T-helper 1 cell treated with Interleukin-12 subunit alpha and Interleukin-12 subunit beta and Interleukin-4 antibody, amounts not matched to agents 30 μg/mL and 1 μg/mL, for 36 hours (primary cell): Measurements from ENCODE around the gene KIAA1328.

Source experiments
- H3K27ac Mint-ChIP-seq: one replicate; pipeline ENCODE4 v1.8.0; 2021; ENCODE audit warnings: mild to moderate bottlenecking, mixed read lengths
- H3K27me3 Mint-ChIP-seq: one replicate; pipeline ENCODE4 v1.8.0; 2021; ENCODE audit warnings: low read depth, mixed read lengths
- H3K36me3 Mint-ChIP-seq: one replicate; pipeline ENCODE4 v1.8.0; 2021; ENCODE audit warnings: low read depth, mixed read lengths
- H3K4me1 Mint-ChIP-seq: one replicate; pipeline ENCODE4 v1.8.0; 2021; ENCODE audit warnings: low read depth, mixed read lengths
- H3K4me3 Mint-ChIP-seq: one replicate; pipeline ENCODE4 v1.8.0; 2021; ENCODE audit warnings: mild to moderate bottlenecking, moderate library complexity, mixed read lengths
- H3K9me3 Mint-ChIP-seq: one replicate; pipeline ENCODE4 v1.8.0; 2021; ENCODE audit warnings: mixed read lengths

Gene KIAA1328

DNA sequence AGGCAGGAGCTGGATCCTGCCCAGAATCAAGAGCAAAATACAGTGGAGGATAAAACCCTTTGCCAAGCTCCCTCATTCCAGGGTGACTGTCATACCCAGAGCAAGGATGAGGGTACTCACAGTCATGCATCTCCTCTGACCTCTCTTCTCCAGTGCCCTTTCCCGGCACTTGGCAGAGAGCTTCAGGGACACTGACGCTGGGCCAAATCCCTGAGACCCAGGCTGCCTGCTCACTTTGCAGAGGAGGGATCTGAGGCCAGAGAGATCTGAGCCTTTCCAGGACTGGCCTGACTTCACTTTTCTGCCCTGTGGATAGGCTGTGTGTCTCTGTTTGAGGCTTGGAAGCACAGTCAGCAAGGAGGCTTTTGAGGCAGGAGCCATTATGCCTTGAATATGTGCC, 406.7 kb downstream of the KIAA1328 start:
- no peaks in the 10 kb centered on the region for H3K36me3 Mint-ChIP-seq
- H3K27me3 Mint-ChIP-seq = no peaks in the 10 kb centered on the region
- no peak overlapping the region for H3K27ac Mint-ChIP-seq
- H3K4me3 Mint-ChIP-seq = no peak overlapping the region
- no peaks in the 10 kb centered on the region for H3K4me1 Mint-ChIP-seq
- H3K9me3 Mint-ChIP-seq = no peaks in the 10 kb centered on the region

DNA sequence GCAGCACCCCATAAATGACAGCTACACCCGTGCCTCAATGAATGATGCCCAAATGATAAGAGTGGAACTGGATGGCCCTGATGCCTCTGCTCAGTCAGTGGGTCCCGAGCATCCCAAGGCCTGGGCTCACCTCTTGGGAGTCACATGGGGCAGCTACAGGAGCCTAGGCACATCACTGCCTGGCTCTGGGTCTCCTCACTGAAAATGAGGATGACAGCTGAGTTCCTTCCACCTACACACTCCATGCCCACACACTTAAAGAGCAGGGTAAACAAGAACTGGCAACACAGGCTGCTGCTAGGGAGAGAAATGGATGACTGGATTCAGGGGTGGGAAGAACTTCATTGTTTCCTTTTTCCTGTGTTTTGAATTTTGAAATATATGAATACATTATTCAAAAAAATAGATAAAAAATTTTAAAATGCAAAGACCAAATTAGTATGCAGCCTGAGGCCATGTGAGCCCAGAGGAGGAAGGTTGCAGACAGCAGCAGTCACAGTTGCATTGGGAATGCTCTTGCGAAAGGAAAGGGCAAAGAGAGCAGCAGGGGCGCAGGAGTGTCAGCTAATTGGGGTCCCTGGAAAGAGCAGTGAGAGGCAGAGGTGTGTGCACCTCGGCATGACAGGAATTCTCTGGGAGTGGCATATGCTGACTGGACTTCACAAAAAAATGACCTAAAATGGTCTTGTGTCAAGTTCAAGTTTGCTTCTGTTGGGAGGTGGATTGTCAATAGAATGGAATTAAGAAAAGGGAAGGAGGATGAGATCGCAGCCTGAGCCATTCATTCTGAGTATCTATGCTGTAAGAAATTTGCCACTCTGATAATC, 409.6 kb downstream of the KIAA1328 start:
- Mint-ChIP-seq H3K4me3 (no peak overlapping the region), H3K4me1 (no peaks in the 10 kb centered on the region), H3K9me3 (no peaks in the 10 kb centered on the region), H3K27me3 (peaks cover 13% of the 10 kb centered on the region), H3K36me3 (no peaks in the 10 kb centered on the region), H3K27ac (no peak overlapping the region)

DNA sequence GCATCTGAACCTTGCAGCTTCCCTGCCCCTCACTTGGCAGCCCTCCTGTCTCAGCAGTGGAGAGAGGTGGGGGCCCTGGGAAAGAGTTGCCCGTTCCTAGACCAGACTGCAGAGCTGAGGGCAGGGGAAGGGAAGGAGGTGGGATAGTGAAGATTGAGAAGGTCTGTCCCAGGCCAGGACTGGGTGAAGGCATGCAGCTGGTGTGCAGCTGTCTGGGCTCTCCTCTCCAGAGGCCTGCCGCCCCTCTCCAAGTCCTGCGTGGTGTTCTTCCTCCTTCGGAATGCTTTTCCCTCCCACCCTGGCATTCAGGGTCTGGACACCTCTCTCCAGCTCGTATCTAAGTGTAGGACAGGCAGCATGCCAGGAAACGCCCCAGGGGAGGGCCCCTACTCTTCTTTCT, 413.2 kb downstream of the KIAA1328 start:
- Mint-ChIP-seq H3K4me3 (no peak overlapping the region), H3K9me3 (no peaks in the 10 kb centered on the region), H3K27ac (no peak overlapping the region), H3K27me3 (peaks cover 34% of the 10 kb centered on the region), H3K36me3 (no peaks in the 10 kb centered on the region), H3K4me1 (no peaks in the 10 kb centered on the region)

DNA sequence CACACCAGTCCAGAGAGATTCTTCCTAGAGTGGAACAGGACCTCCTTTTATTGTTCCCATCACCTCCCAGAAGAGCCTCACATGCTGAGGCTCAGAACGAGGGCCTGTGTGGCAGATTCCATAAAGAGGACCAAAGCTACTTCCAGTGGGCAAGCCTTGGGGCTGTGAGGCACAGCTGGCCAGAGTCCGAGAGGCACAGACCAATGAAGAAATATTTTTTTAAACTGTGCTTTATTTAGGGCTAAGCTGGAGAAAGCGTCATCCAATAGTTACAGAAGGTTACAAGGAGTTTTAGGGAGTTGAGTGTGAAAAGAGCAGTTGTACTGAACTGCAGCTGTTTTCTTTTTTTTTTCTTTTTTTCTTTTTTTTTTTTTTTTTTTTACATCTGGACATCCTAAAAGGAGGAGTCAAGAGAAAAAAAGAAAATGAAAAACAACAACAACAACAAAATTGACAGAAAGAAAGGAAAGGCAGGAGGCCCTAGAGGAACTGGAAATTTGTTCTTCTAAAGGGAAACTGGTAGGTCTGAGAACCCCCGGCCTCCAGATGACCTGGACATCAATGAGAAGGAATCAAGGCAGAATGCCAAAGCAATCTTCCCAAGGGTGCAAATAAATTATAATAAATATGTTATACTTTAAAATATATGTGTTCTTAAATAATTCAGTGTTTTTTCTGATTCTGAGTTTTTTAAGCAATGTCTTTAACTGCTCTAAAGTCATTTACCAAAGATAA, 414.1 kb downstream of the KIAA1328 start:
- Mint-ChIP-seq H3K27ac (no peak overlapping the region), H3K36me3 (no peaks in the 10 kb centered on the region), H3K4me3 (no peak overlapping the region), H3K27me3 (peaks cover 34% of the 10 kb centered on the region), H3K4me1 (no peaks in the 10 kb centered on the region), H3K9me3 (no peaks in the 10 kb centered on the region)

GRCh38 chr18:37243741-37244140, 414.8 kb downstream of the KIAA1328 start:
- Mint-ChIP-seq H3K27ac (no peak overlapping the region), H3K27me3 (peaks cover 34% of the 10 kb centered on the region), H3K36me3 (no peaks in the 10 kb centered on the region), H3K4me1 (no peaks in the 10 kb centered on the region), H3K4me3 (no peak overlapping the region), H3K9me3 (no peaks in the 10 kb centered on the region)

DNA sequence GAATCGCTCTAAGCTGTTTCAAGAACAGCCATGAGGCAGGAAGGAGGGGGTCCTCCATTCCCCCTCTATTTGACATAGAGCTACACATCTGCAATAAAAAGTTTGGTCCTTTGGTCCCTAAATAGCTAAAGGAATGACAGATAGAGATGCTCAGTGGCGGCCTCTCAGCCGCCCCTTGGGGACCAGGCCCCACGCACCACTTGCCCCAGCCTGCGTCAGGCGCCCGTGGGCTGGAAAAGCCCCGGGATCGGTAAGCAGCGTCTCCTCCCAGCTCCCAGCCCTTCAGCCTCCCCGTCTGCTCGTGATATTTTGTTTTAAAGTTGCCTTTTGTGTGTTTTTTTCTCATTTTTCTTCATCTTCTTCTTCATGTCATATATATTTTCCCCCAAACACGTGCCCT, 415.7 kb downstream of the KIAA1328 start:
- Mint-ChIP-seq H3K4me3 (no peak overlapping the region), H3K36me3 (no peaks in the 10 kb centered on the region), H3K4me1 (no peaks in the 10 kb centered on the region), H3K27ac (no peak overlapping the region), H3K9me3 (no peaks in the 10 kb centered on the region), H3K27me3 (peaks cover 34% of the 10 kb centered on the region)

DNA sequence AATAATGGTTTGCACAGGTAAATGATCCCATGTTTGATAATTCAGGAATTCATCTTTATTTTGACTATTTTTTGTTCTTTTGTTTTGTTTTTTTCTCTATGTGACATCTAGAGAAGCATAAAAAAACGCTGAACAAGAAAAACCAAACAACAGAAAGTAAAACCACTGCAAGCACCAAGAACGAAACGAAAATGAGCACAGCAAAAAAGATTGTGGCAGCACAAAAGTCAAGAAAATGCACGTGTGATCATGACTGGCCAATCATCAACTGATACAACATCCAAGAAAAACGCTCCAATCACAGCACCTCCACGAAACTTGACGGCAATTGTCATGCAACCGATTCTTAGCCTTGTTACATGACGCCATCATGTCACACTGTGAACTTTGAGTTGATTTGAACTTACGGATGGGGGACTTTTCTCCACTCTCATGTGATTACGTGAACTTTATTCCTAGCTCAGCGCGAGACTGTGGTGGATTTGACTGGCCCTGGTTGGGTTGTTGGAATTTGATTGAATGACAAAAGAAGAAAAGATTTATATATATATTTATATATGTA, 417.9 kb downstream of the KIAA1328 start:
- Mint-ChIP-seq H3K27me3 (peaks cover 37% of the 10 kb centered on the region), H3K27ac (no peak overlapping the region), H3K4me3 (no peak overlapping the region), H3K36me3 (no peaks in the 10 kb centered on the region), H3K4me1 (no peaks in the 10 kb centered on the region), H3K9me3 (no peaks in the 10 kb centered on the region)

DNA sequence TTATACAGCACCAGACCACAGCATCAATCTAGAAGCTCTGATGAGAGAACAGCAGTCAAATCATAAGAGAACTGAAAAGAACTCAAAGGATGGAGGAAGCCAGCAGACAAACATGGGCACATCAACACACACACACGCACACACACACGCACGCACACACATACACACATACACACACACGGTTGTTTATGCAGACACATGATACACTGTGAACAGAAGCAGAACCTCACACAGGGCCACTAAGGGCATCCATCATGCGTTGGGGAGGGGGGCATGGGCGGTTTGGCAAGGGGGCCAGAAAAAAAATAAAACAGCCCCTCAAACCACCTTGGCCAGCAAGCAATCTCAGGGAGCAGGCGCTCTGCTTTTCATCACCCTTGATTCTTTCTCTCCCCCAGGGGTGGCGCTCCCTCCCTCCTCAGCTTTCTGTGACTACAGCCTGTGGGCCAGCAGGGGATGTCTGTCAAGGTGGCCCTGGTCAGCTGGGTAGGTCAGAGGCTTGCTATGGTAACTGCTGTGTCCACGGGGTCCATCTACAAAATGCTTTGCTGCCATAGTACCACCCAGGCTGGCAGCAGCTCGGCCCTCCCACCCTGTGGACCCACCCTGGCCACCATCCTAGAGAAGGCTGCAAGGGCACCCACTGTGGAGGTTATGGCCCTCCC, 418.7 kb downstream of the KIAA1328 start:
- no peaks in the 10 kb centered on the region for H3K9me3 Mint-ChIP-seq
- H3K27ac Mint-ChIP-seq = no peak overlapping the region
- no peaks in the 10 kb centered on the region for H3K4me1 Mint-ChIP-seq
- H3K27me3 Mint-ChIP-seq = peaks cover 40% of the 10 kb centered on the region
- H3K36me3 Mint-ChIP-seq = no peaks in the 10 kb centered on the region
- no peak overlapping the region for H3K4me3 Mint-ChIP-seq

DNA sequence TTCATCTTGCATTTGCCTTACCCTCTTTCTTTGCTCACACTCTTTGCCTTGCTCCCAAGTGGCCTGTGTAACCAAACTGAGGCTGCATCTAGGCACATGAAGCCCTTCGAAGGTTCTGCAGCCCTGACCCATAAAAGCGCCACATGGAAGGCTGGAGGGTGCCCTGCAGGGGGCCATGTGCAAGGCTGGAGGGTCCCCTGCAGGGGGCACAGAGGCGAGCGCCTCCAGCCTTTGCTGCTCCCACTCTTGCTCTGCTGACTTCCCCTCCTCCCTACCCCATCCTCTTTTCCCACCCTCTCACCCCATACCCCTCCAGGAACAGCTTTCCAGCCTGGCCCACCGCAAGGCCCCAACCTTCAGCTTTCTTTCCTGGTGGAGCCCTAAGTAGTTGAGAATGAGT, 419.4 kb downstream of the KIAA1328 start:
- Mint-ChIP-seq H3K27me3 (peaks cover 39% of the 10 kb centered on the region), H3K4me1 (no peaks in the 10 kb centered on the region), H3K36me3 (no peaks in the 10 kb centered on the region), H3K9me3 (no peaks in the 10 kb centered on the region), H3K27ac (no peak overlapping the region), H3K4me3 (no peak overlapping the region)

GRCh38 chr18:37249171-37249886, 420.4 kb downstream of the KIAA1328 start:
- H3K9me3 Mint-ChIP-seq = no peaks in the 10 kb centered on the region
- H3K27ac Mint-ChIP-seq = no peak overlapping the region
- no peak overlapping the region for H3K4me3 Mint-ChIP-seq
- H3K4me1 Mint-ChIP-seq = no peaks in the 10 kb centered on the region
- peaks cover 30% of the 10 kb centered on the region for H3K27me3 Mint-ChIP-seq
- no peaks in the 10 kb centered on the region for H3K36me3 Mint-ChIP-seq

GRCh38 chr18:37249895-37250618, 421.1 kb downstream of the KIAA1328 start:
- Mint-ChIP-seq H3K4me3 (no peak overlapping the region), H3K27me3 (peaks cover 31% of the 10 kb centered on the region), H3K4me1 (no peaks in the 10 kb centered on the region), H3K27ac (no peak overlapping the region), H3K36me3 (no peaks in the 10 kb centered on the region), H3K9me3 (no peaks in the 10 kb centered on the region)

DNA sequence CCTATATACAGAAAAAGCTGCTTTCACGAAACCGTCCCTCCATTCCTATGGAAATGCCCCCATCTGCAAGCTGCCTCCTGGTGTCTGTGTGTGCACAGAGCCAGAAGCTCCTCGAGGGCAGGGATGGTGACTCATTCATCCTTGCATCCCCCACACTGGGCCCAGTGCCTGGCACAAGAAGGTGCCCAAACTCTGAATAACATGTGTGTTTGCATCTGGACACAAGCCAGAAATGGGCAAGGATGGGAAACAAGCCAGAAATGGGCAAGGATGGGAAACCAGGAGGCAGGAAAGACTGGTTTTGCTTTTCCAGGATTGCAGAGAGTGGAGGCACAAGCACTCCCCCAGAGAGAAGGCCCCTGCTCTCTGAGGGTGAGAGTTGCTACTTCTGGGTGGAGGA, 422.8 kb downstream of the KIAA1328 start:
- H3K27ac Mint-ChIP-seq = no peak overlapping the region
- no peak overlapping the region for H3K4me3 Mint-ChIP-seq
- H3K36me3 Mint-ChIP-seq = no peaks in the 10 kb centered on the region
- no peaks in the 10 kb centered on the region for H3K4me1 Mint-ChIP-seq
- H3K9me3 Mint-ChIP-seq = no peaks in the 10 kb centered on the region
- H3K27me3 Mint-ChIP-seq = peaks cover 34% of the 10 kb centered on the region

GRCh38 chr18:37252342-37252741, 423.4 kb downstream of the KIAA1328 start:
- Mint-ChIP-seq H3K36me3 (no peaks in the 10 kb centered on the region), H3K27ac (no peak overlapping the region), H3K27me3 (peaks cover 34% of the 10 kb centered on the region), H3K4me1 (no peaks in the 10 kb centered on the region), H3K9me3 (no peaks in the 10 kb centered on the region), H3K4me3 (no peak overlapping the region)
